Memory B cell (primary cell): ENCODE results near the gene FNIP2.

Experiments
- ATAC-seq: fragments of 150-1000 bp; cut with Tn5 transposase; 2 replicates; pipeline ENCODE4 v1.10.0; 2021; ENCODE audit warnings: low read depth, mild to moderate bottlenecking, moderate library complexity
- DNase-seq, 2 donors: peaks; one replicate each; pipeline ENCODE4 v3.0.0; 2022; ENCODE audit warnings: low spot score in 2 of 2
- H3K27ac Mint-ChIP-seq: one replicate; pipeline ENCODE4 v1.8.0; 2022; ENCODE audit warnings: mild to moderate bottlenecking, moderate library complexity, mixed read lengths
- H3K27me3 Mint-ChIP-seq: one replicate; pipeline ENCODE4 v1.8.0; 2022; ENCODE audit warnings: mixed read lengths
- H3K36me3 Mint-ChIP-seq: one replicate; pipeline ENCODE4 v1.8.0; 2022; ENCODE audit warnings: mild to moderate bottlenecking, mixed read lengths
- H3K4me1 Mint-ChIP-seq: one replicate; pipeline ENCODE4 v1.8.0; 2022; ENCODE audit warnings: mixed read lengths
- H3K4me3 Mint-ChIP-seq: one replicate; pipeline ENCODE4 v1.8.0; 2022; ENCODE audit warnings: mild to moderate bottlenecking, moderate library complexity, mixed read lengths
- H3K9me3 Mint-ChIP-seq: one replicate; pipeline ENCODE4 v1.8.0; 2022; ENCODE audit warnings: mixed read lengths

FNIP2 gene

GRCh38 chr4:158859661-158860060 is 90.8 kb downstream of the FNIP2 start:
- no peak for DNase-seq
- H3K27me3 Mint-ChIP-seq: peaks cover 14% of the 10 kb centered on the region
- no peak overlapping the region for H3K27ac Mint-ChIP-seq
- H3K9me3 Mint-ChIP-seq: no peaks in the 10 kb centered on the region
- no peaks in the 10 kb centered on the region for H3K36me3 Mint-ChIP-seq
- H3K4me1 Mint-ChIP-seq: peaks cover 2% of the 10 kb centered on the region
- no peak for ATAC-seq
- no peak overlapping the region for H3K4me3 Mint-ChIP-seq

- Mint-ChIP-seq H3K4me1 (peaks cover 2% of the 10 kb centered on the region), H3K36me3 (no peaks in the 10 kb centered on the region), H3K27me3 (peaks cover 17% of the 10 kb centered on the region), H3K27ac (no peak overlapping the region), H3K4me3 (no peak overlapping the region), H3K9me3 (no peaks in the 10 kb centered on the region)
- DNase-seq (no peak), ATAC-seq (peak; percentile 33)
Observed at GRCh38 chr4:158860856-158861255, 92.0 kb downstream of the FNIP2 start.

- ATAC-seq (peak; percentile 62), DNase-seq (no peak)
- Mint-ChIP-seq H3K27me3 (peaks cover 17% of the 10 kb centered on the region), H3K4me1 (peaks cover 2% of the 10 kb centered on the region), H3K27ac (no peak overlapping the region), H3K9me3 (no peaks in the 10 kb centered on the region), H3K36me3 (no peaks in the 10 kb centered on the region), H3K4me3 (no peak overlapping the region)
Observed at GRCh38 chr4:158861281-158861680, 92.5 kb downstream of the FNIP2 start.

- ATAC-seq (no peak), DNase-seq (no peak)
- peaks cover 2% of the 10 kb centered on the region for H3K4me1 Mint-ChIP-seq
- no peak overlapping the region for H3K4me3 Mint-ChIP-seq
- peaks cover 17% of the 10 kb centered on the region for H3K27me3 Mint-ChIP-seq
- H3K36me3 Mint-ChIP-seq: no peaks in the 10 kb centered on the region
- no peaks in the 10 kb centered on the region for H3K9me3 Mint-ChIP-seq
- H3K27ac Mint-ChIP-seq: no peak overlapping the region
Observed at GRCh38 chr4:158861766-158862165, 92.9 kb downstream of the FNIP2 start.

- Mint-ChIP-seq H3K4me1 (peaks cover 5% of the 10 kb centered on the region), H3K36me3 (no peaks in the 10 kb centered on the region), H3K27me3 (peaks cover 25% of the 10 kb centered on the region), H3K27ac (no peak overlapping the region), H3K9me3 (no peaks in the 10 kb centered on the region), H3K4me3 (no peak overlapping the region)
- ATAC-seq (no peak), DNase-seq (no peak)
Observed at GRCh38 chr4:158863296-158863695, 94.5 kb downstream of the FNIP2 start.

GRCh38 chr4:158865520-158866177 is 96.8 kb downstream of the FNIP2 start:
- H3K27ac Mint-ChIP-seq: no peak overlapping the region
- H3K27me3 Mint-ChIP-seq: peaks cover 26% of the 10 kb centered on the region
- H3K4me3 Mint-ChIP-seq: no peak overlapping the region
- H3K9me3 Mint-ChIP-seq: no peaks in the 10 kb centered on the region
- DNase-seq (no peak), ATAC-seq (no peak)
- H3K4me1 Mint-ChIP-seq: peaks cover 5% of the 10 kb centered on the region
- H3K36me3 Mint-ChIP-seq: no peaks in the 10 kb centered on the region

- no peak for ATAC-seq
- no peak overlapping the region for H3K27ac Mint-ChIP-seq
- no peaks in the 10 kb centered on the region for H3K36me3 Mint-ChIP-seq
- peaks cover 21% of the 10 kb centered on the region for H3K27me3 Mint-ChIP-seq
- peaks cover 2% of the 10 kb centered on the region for H3K4me1 Mint-ChIP-seq
- no peak for DNase-seq
- H3K9me3 Mint-ChIP-seq: no peaks in the 10 kb centered on the region
- H3K4me3 Mint-ChIP-seq: no peak overlapping the region
Observed at GRCh38 chr4:158869001-158869400, 100.2 kb downstream of the FNIP2 start.

- peaks cover 2% of the 10 kb centered on the region for H3K4me1 Mint-ChIP-seq
- H3K4me3 Mint-ChIP-seq: no peak overlapping the region
- DNase-seq (no peak), ATAC-seq (no peak)
- no peak overlapping the region for H3K27ac Mint-ChIP-seq
- no peaks in the 10 kb centered on the region for H3K9me3 Mint-ChIP-seq
- peaks cover 16% of the 10 kb centered on the region for H3K27me3 Mint-ChIP-seq
- H3K36me3 Mint-ChIP-seq: no peaks in the 10 kb centered on the region
Observed at GRCh38 chr4:158869761-158870160, 100.9 kb downstream of the FNIP2 start.

- ATAC-seq: no peak
- H3K36me3 Mint-ChIP-seq: no peaks in the 10 kb centered on the region
- peaks cover 2% of the 10 kb centered on the region for H3K4me1 Mint-ChIP-seq
- H3K27ac Mint-ChIP-seq: no peak overlapping the region
- H3K9me3 Mint-ChIP-seq: no peaks in the 10 kb centered on the region
- peaks cover 14% of the 10 kb centered on the region for H3K27me3 Mint-ChIP-seq
- DNase-seq: no peak
- no peak overlapping the region for H3K4me3 Mint-ChIP-seq
Observed at GRCh38 chr4:158870282-158870625, 101.4 kb downstream of the FNIP2 start.

- Mint-ChIP-seq H3K4me3 (no peak overlapping the region), H3K4me1 (peaks cover 2% of the 10 kb centered on the region), H3K27me3 (peaks cover 14% of the 10 kb centered on the region), H3K36me3 (no peaks in the 10 kb centered on the region), H3K27ac (no peak overlapping the region), H3K9me3 (no peaks in the 10 kb centered on the region)
- DNase-seq: no peak
- no peak for ATAC-seq
Observed at GRCh38 chr4:158870626-158871334, 102.0 kb downstream of the FNIP2 start.

GRCh38 chr4:158871335-158871724 is 102.5 kb downstream of the FNIP2 start:
- DNase-seq (no peak), ATAC-seq (no peak)
- no peaks in the 10 kb centered on the region for H3K36me3 Mint-ChIP-seq
- H3K4me3 Mint-ChIP-seq: no peak overlapping the region
- no peak overlapping the region for H3K27ac Mint-ChIP-seq
- peaks cover 2% of the 10 kb centered on the region for H3K4me1 Mint-ChIP-seq
- H3K9me3 Mint-ChIP-seq: no peaks in the 10 kb centered on the region
- H3K27me3 Mint-ChIP-seq: peaks cover 16% of the 10 kb centered on the region

GRCh38 chr4:158873795-158874401 is 105.1 kb downstream of the FNIP2 start:
- H3K27ac Mint-ChIP-seq: no peak overlapping the region
- no peaks in the 10 kb centered on the region for H3K4me1 Mint-ChIP-seq
- H3K27me3 Mint-ChIP-seq: peaks cover 9% of the 10 kb centered on the region
- H3K36me3 Mint-ChIP-seq: no peaks in the 10 kb centered on the region
- DNase-seq (no peak), ATAC-seq (no peak)
- no peak overlapping the region for H3K4me3 Mint-ChIP-seq
- H3K9me3 Mint-ChIP-seq: no peaks in the 10 kb centered on the region

GRCh38 chr4:158875026-158875425 is 106.2 kb downstream of the FNIP2 start:
- no peak for ATAC-seq
- DNase-seq: no peak
- peaks cover 1% of the 10 kb centered on the region for H3K9me3 Mint-ChIP-seq
- H3K4me1 Mint-ChIP-seq: no peaks in the 10 kb centered on the region
- no peak overlapping the region for H3K27ac Mint-ChIP-seq
- peaks cover 12% of the 10 kb centered on the region for H3K27me3 Mint-ChIP-seq
- no peak overlapping the region for H3K4me3 Mint-ChIP-seq
- H3K36me3 Mint-ChIP-seq: no peaks in the 10 kb centered on the region

- ATAC-seq (no peak), DNase-seq (no peak)
- Mint-ChIP-seq H3K4me1 (no peaks in the 10 kb centered on the region), H3K36me3 (no peaks in the 10 kb centered on the region), H3K4me3 (no peak overlapping the region), H3K9me3 (peaks cover 1% of the 10 kb centered on the region), H3K27ac (no peak overlapping the region), H3K27me3 (peaks cover 12% of the 10 kb centered on the region)
Observed at GRCh38 chr4:158875455-158875854, 106.6 kb downstream of the FNIP2 start.
